ENCODE measurements around the gene PRELID3B.
"Not testable (repeated sequence)": the region's sequence is repeated elsewhere in the genome, so short reads cannot be mapped to it uniquely, and the experiment has no call there.

Gene PRELID3B

DNA sequence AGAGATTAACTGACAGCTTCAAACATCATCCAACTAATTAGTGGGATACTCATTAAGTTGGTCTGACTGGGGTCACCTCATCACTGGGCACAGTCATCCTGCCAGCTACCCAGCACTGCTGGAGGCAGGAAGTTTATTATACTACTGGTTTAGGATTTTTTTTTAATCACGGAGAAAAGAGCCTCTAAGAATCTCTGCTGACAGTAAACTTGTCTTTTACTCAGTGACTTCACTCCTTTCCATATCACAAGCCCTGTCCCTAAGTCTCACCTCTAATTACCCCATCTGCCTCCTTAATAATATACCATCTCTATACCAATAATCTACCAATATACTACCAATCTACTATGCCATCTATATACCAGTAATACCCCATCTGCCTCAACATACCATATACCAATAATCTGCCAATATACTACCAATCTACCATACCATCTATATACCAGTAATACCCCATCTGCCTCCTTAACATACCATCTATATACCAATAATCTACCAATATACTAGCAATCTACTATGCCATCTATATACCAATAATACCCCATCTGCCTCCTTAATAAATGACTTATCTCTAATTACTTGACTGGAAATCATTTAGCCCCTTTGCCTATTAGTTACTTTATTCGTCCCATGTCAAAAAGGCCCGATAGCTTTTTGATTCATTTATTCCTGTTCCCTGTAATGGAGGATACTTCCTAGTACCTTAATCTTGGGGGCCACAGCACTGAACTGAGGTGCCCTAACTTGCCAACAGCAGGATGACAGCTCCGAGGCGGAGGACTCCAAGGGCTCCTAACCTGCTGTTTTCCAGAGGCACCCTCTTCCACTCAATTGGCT is 15.5 kb downstream of the PRELID3B start:
- DNase-seq (ENCODE audit: low read depth in 2 of 2): no peak

DNA sequence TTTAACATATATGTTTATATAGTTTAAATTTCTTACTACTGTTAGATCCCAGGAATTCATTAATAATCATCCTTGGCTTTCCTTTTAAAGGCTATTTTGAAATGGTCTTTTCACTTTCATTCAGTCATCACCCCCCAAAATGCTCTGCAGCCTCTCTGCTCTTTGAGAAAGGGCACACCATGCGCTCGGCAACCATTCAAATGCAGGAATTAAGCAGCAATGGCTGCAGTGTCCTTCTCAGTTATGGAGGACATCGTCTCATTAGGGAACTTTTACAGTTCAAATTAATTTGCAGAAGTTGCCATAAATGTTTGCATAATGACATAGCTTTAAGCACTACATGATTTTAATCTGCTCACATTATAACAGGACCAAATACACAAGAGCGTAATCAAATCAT is 17.1 kb downstream of the PRELID3B start:
- no peak for DNase-seq (ENCODE audit: low read depth in 2 of 2)

DNA sequence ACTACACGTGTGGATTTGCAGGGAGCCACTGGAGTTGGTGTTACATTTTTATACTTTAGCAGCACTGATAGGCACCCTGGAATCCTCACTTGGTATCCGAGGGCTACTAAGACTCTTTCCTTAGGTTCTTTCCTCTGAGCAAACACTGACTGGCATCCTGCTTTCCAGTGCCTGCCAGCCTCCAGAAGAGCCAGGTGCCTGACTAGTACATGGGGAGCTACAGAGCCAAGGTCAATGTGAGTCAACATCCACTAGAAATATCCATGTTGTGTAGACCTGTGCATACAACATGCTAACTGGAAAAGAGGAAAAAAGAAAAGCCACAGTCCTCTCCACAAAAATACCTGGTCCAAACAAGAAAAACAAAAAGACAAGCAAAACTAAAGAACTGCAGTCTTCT is 17.5 kb downstream of the PRELID3B start:
- no peak for DNase-seq (ENCODE audit: low read depth in 2 of 2)

DNA sequence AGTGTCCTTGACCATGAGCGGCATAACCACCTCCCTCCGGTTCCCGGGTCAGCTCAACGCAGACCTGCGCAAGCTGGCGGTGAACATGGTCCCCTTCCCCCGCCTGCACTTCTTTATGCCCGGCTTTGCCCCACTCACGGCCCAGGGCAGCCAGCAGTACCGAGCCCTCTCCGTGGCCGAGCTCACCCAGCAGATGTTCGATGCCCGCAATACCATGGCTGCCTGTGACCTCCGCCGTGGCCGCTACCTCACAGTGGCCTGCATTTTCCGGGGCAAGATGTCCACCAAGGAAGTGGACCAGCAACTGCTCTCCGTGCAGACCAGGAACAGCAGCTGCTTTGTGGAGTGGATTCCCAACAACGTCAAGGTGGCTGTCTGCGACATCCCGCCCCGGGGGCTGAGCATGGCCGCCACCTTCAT is 18.5 kb downstream of the PRELID3B start:
- no peak for DNase-seq (ENCODE audit: low read depth in 2 of 2)

DNA sequence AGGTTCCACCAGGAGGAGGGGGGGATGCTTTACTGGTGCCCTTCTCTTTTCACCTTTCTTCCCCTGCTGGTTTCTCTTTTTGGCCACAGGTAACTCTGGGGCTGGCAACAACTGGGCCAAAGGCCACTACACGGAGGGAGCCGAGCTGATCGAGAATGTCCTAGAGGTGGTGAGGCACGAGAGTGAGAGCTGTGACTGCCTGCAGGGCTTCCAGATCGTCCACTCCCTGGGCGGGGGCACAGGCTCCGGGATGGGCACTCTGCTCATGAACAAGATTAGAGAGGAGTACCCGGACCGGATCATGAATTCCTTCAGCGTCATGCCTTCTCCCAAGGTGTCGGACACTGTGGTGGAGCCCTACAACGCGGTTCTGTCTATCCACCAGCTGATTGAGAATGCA is 19.0 kb downstream of the PRELID3B start:
- DNase-seq (ENCODE audit: low read depth in 2 of 2): no peak

DNA sequence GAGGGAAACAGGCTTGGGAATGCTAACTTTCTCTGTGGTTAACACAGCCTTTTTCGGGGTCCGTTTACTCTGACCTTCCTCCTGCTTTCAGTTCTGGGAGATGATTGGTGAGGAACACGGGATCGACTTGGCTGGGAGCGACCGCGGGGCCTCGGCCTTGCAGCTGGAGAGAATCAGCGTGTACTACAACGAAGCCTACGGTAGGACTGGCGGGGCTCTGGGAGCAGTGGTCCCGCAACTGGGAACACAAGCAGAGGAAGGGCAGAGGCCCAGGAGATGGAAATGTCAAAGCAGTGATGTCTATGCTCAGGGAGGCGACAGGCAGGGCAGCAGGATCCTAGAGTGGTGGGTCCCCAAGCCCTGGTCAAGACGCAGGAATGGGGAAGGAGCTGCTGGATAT is 19.8 kb downstream of the PRELID3B start:
- DNase-seq (ENCODE audit: low read depth in 2 of 2): no peak

DNA sequence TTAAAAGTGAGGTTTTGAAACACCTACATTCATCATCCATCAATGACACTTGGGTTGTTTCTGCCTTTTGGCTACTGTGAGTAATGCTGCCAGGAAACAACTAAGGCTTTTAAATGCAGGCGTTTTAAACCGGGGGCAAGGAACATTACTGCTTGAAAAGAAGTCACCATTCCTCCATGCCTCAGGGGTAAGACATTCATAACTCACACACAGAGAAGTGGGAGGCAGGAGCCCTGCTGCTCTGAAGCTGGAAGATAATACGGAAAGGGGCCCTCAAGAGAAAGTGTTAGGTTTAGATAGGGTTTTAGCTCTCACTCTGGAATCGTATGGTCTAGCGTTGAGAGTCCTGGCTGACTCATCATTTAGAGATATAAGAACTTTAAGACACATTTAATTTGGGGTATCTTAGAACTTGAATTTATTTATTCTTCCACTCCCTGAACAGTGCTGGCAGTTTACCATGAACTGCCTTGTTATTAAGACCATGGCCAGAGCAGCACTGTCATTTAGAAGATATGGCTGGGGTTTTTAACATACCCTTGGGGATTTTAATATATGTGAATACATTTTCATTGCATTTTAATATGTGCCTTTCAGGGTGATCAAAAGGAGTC is 21.5 kb downstream of the PRELID3B start:
- DNase-seq (ENCODE audit: low read depth in 2 of 2): no peak

DNA sequence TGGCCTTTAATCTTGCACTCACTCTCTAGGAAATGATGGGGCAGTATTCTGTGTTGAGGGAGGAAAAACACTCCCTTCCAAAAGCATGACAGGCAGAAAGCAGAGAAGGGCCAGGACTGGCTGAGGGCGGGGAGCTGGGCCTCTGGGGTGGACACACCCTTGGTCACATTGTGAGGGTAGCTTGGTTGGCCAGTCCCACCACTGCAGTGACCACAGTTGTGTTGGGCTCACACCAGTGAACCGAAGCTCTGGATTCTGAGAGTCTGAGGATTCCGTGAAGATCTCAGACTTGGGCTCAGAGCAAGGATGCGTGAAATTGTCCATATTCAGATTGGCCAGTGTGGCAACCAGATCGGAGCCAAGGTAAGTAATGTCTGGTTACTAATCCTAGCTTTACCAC is 23.4 kb downstream of the PRELID3B start, which contains the start of gene TUBB1:
TSS of gene TUBB1 (plus strand) at position 213 of the 400 bp plus-strand sequence. CDS start at position 307, 94 bp downstream.
- no peak for DNase-seq (ENCODE audit: low read depth in 2 of 2)

DNA sequence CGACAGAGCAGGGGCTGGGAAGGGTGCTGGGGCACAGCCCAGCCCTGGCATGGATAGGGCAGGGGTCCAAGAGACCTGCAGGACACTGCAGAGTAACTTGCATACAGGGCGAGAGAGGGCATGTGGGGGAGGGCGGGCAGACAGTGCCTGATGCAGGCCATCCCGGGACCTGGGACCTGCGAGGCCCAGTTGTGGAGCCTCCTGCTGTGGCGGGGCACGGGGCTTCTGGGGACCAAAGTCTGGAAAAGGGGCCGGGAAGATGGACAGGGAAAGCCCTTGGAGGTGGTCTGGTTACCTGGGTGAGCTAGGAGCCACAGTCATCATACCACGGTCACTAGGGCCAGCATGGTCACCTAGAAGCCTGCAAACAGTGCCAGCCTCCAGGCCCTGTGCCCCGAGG is 23.8 kb downstream of the PRELID3B start:
- no peak for DNase-seq (ENCODE audit: low read depth in 2 of 2)

DNA sequence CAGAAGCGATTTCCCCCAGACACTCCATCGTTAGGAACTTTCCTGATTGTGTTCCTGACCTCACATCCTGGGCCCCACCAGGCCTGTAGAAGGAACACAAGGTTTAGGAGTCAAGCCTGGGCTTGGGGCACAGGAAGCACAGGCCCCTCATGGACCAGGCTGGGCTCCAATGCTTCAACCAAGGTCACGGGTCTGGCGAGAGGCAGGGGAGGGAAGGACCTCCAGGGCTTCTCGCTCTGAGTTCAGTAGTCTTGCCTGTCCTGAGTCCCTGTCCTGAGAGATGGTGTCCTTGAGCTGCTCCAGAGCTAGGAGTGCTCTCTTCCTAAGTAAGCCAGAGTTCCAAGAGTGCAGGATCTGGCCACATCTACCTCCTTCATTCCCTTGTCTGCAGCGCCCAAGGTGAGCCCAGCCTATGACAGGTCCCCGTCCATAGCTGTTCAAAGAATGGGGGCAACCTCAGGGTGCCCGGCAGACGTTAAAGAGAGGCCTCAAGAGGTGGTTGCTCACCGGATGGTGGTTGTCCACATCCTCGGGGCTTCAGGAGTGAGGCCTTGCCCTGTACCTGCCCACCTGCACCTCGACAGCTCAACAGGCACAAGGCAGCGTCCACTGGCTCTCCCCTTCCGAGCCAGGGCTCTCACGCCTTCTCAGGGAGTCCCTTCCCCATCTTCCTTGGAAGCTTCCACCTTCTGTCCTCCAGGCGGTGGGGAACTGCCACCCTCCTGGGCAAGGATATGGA is 24.9 kb downstream of the PRELID3B start:
- no peak for DNase-seq (ENCODE audit: low read depth in 2 of 2)

DNA sequence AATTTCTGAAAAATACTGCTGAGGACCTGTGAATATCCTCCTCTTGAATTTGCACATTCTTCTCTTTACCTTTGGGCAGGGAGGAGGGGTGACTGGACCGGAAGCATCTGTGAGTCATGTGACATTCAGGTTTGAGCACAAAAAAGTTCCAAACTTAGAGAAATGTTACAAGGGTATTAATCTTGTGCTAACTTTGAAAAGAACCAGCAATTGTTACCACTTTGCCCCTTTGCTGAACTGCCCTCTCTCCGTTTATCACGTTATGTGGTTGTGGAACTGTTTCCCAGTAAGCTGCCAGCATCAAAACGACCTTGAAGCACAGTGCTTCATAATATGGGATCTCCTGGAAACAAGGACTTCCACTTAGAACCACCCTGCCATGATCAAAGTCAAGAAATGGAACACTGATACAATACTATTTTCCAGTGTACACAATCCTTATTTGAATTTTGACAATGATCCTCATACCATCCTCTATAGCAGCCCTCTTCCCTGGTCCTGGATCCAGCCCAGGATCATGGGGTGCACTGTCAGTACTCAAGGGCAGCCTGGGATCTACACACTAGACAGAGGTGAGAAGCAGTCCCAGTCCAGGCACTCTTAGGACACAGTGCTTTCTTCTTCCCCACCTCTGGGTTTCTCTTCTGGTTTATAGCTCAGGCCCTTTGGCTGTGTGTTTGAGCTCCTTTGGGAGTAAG is 25.6 kb downstream of the PRELID3B start:
- DNase-seq (ENCODE audit: low read depth in 2 of 2): no peak

DNA sequence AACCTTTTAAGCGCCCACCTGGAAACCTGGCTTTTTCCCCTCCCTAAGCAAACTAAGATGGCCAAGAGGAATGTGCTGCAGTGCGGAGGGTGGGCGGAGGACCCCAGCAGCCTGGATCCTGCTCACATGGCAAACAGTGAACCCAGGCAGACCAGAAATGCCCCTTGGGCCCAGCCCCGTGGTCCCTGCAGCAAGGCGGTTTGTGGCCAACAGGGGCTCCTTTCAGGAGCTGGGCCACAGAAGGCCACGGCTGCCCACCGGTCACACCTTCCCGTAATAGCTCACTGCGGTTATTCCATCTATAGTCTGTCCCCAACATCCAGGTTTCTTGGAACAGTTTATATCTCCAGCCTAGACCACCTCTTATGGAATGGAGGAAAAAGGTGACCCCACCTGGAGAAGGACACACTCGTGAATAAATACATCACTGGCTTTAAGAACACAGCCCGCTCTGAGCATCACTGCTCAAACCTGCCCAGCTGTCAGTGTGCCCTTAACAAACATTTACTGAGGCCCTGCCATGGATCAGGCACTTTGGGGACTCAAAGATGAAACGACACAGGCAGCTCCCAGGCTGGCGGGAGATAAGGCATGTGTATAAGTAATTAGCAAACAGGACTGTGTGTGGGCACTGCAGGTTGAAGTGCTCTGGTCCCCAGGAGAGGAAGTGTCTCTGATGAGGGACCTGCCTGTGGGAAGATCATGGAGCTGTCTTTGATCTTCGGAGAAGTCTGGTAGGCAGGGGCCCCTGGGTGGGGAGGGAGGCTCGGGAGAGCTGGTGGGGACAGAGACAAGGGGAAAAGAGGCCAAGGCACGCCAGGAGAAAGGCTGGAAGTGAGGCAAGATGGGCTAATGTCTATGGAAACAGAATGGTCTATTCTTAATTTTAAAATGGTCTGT is 26.5 kb downstream of the PRELID3B start:
- no peak for DNase-seq (ENCODE audit: low read depth in 2 of 2)

DNA sequence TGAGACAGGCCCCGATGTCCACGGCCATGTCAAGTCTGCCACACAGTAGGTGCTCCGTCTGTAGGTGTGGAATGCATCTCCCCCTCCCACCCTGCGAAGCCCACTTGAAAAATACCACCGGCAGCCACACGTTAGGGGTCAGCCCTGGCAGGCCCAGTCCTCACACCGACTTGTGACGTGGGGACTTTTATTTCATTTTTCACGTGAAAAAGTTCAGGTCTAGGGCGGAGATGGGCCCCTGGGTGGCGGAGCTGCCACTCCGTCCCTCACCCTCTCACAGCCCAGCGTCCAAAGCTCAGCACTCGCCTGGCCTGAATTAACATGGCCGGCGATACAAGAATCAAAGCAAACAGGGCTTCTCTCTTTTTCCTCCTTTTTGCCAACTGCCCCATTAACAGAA is 27.2 kb downstream of the PRELID3B start:
- no peak for DNase-seq (ENCODE audit: low read depth in 2 of 2)

DNA sequence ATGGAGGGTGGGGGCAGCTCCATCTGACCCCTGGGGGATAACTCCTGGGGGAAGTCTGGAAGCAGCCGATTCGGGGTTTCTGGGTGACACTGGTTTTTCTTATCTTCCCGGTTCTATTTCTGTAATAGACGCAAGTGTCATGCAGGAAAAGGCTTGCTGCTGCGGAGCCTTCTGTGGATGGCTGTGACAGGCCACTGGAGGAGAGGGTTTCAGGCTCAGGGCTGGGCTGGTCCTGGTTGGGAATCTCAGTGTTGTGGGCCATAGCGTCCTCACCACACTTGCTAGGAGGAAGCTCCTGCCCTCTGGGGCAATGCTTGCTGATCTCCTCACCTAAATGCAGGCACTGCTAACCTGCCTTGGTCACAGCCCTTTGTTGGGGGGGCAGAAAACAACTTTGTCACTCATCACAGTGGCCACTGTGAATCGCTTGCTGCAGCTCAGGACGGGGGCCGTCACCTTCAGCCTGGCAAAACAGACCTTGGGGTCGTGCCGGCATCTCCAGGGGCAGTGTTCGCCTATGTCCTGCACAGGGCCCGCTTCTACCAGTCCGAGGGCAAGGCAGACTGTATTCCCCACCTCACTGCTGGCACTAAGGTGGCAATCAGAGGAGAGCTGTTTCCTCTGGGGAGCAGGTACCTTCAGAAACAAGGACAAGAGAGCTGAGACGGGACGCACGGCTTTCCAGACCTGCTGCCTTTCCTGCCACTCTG is 27.8 kb downstream of the PRELID3B start:
- no peak for DNase-seq (ENCODE audit: low read depth in 2 of 2)

DNA sequence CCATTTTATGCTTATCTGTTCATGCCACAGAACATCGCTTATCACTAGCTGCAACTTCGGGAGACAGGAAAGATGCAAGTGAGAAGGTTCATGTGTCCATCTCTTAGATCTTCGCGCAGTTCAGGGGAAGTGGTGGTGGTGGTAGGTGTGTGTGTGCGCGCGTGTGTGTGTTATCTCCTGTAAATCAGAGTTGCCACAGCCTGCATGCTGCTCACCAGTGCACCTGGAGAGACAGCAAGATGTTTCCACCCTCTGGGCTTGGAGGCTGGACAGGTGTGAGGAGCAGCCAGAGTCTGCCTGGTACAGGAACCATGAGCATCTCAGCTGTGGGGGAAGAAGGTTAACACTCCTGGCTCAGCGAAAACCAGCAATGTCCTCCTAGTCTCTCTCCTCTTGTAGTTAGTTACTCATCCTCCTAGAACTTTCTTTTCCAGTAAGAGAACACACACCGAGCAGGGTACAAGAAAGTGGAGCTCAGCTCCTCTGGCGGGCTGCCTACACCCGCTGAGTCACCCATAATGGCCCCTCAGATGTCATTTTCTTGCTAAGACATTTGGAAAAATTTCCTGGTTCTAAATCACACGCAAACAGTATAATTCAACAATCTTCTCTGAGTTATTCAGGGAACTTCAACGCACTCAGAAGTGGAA is 28.5 kb downstream of the PRELID3B start:
- no peak for DNase-seq (ENCODE audit: low read depth in 2 of 2)

DNA sequence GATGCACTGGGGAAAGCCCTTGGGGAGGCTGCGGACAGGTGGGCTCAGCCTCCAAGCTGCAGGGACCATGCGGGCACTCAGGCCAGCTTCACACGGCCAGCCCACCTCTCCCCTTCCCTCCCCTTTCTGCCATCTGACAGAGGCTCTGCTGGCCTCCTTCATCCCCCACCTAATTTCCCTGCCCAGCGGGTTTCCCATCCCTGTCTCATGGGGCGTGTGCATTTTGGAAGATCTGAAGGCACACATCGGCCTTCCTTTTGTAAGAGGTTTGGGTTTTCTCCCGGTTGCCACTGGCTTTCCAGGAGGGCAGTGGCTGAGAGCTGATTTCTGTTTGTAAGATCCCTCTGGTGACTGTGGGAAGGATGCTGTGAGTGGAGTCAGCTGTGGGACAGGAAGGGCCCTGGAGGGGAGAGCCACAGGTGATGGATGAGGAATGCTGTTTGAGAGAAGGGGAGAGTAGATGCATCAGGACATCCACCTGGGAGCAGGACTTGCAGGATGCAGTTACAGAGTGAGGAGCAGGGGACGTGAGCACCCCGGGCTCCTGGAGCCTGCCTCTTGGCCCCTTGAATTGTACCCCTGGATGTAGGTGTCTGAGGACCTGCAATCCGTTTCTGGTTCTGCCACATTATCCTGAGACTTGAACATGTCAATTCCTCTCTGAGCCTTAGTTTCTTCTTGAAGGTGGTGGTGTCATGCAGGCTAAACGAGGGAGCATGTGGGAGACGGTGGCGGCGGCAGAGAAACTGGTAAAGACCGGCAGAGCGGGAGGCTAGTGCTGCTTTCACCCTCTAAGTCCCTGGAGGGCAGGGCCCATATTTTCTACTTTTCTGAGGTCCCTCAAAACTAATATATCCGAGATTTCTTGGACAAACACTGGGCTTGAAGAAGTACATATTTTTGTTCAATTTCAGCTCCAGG is 29.3 kb downstream of the PRELID3B start:
- no peak for DNase-seq (ENCODE audit: low read depth in 2 of 2)

DNA sequence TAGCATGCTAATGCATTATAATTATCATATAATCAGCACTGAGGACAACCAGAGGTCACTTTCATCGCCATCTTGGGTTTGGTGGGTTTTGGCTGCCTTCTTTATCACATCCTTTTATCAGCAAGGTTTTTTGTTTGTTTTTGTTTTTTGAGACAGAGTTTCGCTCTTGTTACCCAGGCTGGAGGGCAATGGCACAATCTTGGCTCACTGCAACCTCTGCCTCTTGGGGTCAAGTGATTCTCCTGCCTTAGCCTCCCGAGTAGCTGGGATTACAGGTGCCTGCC is 30.8 kb downstream of the PRELID3B start:
- DNase-seq (ENCODE audit: low read depth in 2 of 2): not testable (repeated sequence)

DNA sequence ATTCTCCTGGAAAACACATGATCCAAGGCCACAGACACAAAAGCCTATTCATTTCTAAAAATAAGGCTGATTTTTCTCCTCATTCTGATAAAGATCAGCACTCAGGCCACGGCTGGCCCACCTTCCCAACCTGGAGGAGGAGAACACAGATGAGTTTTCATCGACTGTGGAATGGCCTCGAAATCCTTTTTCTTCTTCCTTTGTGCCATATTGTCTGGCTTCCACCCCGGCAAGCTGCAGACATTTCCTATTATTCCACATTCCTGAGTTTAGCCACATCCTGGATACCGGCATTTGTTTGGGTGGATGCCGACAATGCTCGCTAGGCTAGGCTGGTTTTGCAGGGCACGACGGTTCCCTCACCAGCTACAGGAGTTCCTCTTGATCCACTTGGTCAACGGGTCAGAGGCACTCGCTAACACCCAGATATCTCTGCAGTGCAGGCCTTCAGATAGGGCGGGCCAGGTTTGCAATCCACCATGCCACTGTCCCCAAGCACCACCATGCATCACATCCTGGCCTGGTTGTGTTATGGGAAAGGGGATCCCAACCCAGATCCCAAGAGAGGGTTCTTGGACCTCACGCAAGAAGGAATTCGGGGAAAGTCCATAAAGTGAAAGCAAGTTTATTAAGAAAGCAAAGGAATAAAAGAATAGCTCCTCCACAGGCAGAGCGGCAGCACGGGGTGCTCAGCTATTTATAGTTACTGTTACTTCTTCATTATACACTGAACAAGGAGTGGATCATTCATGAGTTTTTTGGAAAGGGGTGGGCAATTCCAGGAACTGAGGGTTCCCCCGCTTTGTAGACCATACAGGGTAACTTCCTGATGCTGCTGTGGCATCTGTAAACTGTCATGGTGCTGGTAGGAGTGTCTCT is 31.4 kb downstream of the PRELID3B start:
- DNase-seq (ENCODE audit: low read depth in 2 of 2): peak; percentile 75 to 78
